ENCODE measurements around the gene CLDN18. TPM values are rescaled to one million over a fixed set of nuclear protein-coding genes. Genes with fewer than 3 reads are reported as not detected.

The CLDN18 gene
- total and polyA plus RNA-seq, 2 donors (not counting 3 experiments of a cell fraction or from before 2014, with no cell fraction given) = not detected

GRCh38 chr3:138070006-138070405, 60.0 kb downstream of the CLDN18 start:
- dilution Hi-C loops (cut with MboI; ENCODE audit: extremely low pct_ligation_motif_present, low sequenced_read_pairs) = no loop called here
- H3K9me3 ChIP-seq (replicated peaks; ENCODE audit: control insufficient read depth, insufficient read depth, low read length) = no peaks in the 10 kb centered on the region
- H3K4me2 ChIP-seq (ENCODE audit: insufficient read depth, low read length) = no peak overlapping the region
- POLR2A ChIA-PET = no interaction called here
- CTCF ChIA-PET = interaction anchor here (0.9 to 3.2 kb wide), 8 partner anchors 13 to 524 kb away, joined by 3 to 111 read pairs (median 4); partner anchors contain the start of genes CEP70 and DZIP1L
- H3K36me3 ChIP-seq (ENCODE audit: control insufficient read depth in 2 of 2, extremely low read depth in 1 of 2, insufficient read depth in 2 of 2, low read length in 2 of 2) = no peaks in the 10 kb centered on the region
- no peak for TF ChIP-seq FOS (IDR thresholded peaks at IDR 0.05; ENCODE audit: borderline replicate concordance, insufficient read depth, low read length)
- TF ChIP-seq JUN (IDR thresholded peaks at IDR 0.05; ENCODE audit: borderline replicate concordance, insufficient read depth, insufficient read length, low read depth) = no peak
- H3K79me2 ChIP-seq (ENCODE audit: control insufficient read depth, insufficient read depth, low read length) = no peaks in the 10 kb centered on the region
- no peaks in the 10 kb centered on the region for H4K20me1 ChIP-seq (replicated peaks; ENCODE audit: control insufficient read depth, extremely low read depth, insufficient read depth, low read length)
- no peak overlapping the region for H2AFZ ChIP-seq (ENCODE audit: low read depth, low read length)
- no peaks in the 10 kb centered on the region for H3K4me1 ChIP-seq (ENCODE audit: control insufficient read depth, extremely low read depth, insufficient read depth, low read length)
- H3K27ac ChIP-seq (ENCODE audit: insufficient read depth, low read depth, low read length) = no peak overlapping the region
- no peak for FAIRE-seq
- no peak overlapping the region for H3K4me3 ChIP-seq (replicated peaks in 1 of 3; ENCODE audit: insufficient read depth in 1 of 3, low read depth in 1 of 3, low read length in 3 of 3)
- H3K9me1 ChIP-seq (replicated peaks; ENCODE audit: control insufficient read depth, extremely low read depth, insufficient read depth, low read length) = no peaks in the 10 kb centered on the region
- H3K27me3 ChIP-seq (ENCODE audit: control insufficient read depth in 2 of 2, insufficient read depth in 2 of 2, low read length in 2 of 2) = no peaks in the 10 kb centered on the region
- intact Hi-C loops (cut with micrococcal nuclease) = no loop called here
- H3K9ac ChIP-seq (replicated peaks; ENCODE audit: extremely low read depth, insufficient read depth, low read length) = no peak overlapping the region
- no TSS peak for BruUV-seq (replicated peaks)
- DNase-seq (ENCODE audit: low read depth, low spot score) = no peak

- intact Hi-C loops (cut with micrococcal nuclease) (no loop called here), dilution Hi-C loops (cut with MboI; ENCODE audit: extremely low pct_ligation_motif_present, low sequenced_read_pairs) (no loop called here)
- Histone ChIP-seq H3K4me1 (ENCODE audit: control insufficient read depth, extremely low read depth, insufficient read depth, low read length) (no peaks in the 10 kb centered on the region), H4K20me1 (replicated peaks; ENCODE audit: control insufficient read depth, extremely low read depth, insufficient read depth, low read length) (no peaks in the 10 kb centered on the region), H3K9ac (replicated peaks; ENCODE audit: extremely low read depth, insufficient read depth, low read length) (no peak overlapping the region), H3K79me2 (ENCODE audit: control insufficient read depth, insufficient read depth, low read length) (no peaks in the 10 kb centered on the region), H3K9me1 (replicated peaks; ENCODE audit: control insufficient read depth, extremely low read depth, insufficient read depth, low read length) (no peaks in the 10 kb centered on the region), H3K4me3 (replicated peaks in 1 of 3; ENCODE audit: insufficient read depth in 1 of 3, low read depth in 1 of 3, low read length in 3 of 3) (no peak overlapping the region), H3K27ac (ENCODE audit: insufficient read depth, low read depth, low read length) (no peak overlapping the region), H3K4me2 (ENCODE audit: insufficient read depth, low read length) (no peak overlapping the region), H3K9me3 (replicated peaks; ENCODE audit: control insufficient read depth, insufficient read depth, low read length) (no peaks in the 10 kb centered on the region), H3K27me3 (ENCODE audit: control insufficient read depth in 2 of 2, insufficient read depth in 2 of 2, low read length in 2 of 2) (no peaks in the 10 kb centered on the region), H2AFZ (ENCODE audit: low read depth, low read length) (no peak overlapping the region), H3K36me3 (ENCODE audit: control insufficient read depth in 2 of 2, extremely low read depth in 1 of 2, insufficient read depth in 2 of 2, low read length in 2 of 2) (no peaks in the 10 kb centered on the region)
- BruUV-seq (replicated peaks) = no TSS peak
- POLR2A ChIA-PET = no interaction called here
- FAIRE-seq = no peak
- DNase-seq (ENCODE audit: low read depth, low spot score) = no peak
- TF ChIP-seq MAX (IDR thresholded peaks at IDR 0.05; ENCODE audit: insufficient read depth, insufficient read length) (no peak), POLR2A (IDR thresholded peaks at IDR 0.05; ENCODE audit: low read depth, low read length) (no peak), JUN (IDR thresholded peaks at IDR 0.05; ENCODE audit: borderline replicate concordance, insufficient read depth, insufficient read length, low read depth) (no peak), CTCF (IDR thresholded peaks at IDR 0.05; ENCODE audit: extremely low read depth in 1 of 2, insufficient read depth in 1 of 2, low read depth in 1 of 2, low read length in 2 of 2) (no peak), EZH2 (IDR thresholded peaks at IDR 0.05; ENCODE audit: borderline replicate concordance, low read depth, low read length, severe bottlenecking) (no peak), GATA2 (IDR thresholded peaks at IDR 0.05; ENCODE audit: insufficient read depth, insufficient read length, low read depth, low read length) (no peak), POLR2AphosphoS5 (IDR thresholded peaks at IDR 0.05; ENCODE audit: insufficient read depth, low read depth, low read length) (no peak), FOS (IDR thresholded peaks at IDR 0.05; ENCODE audit: borderline replicate concordance, insufficient read depth, low read length) (no peak), MYC (IDR thresholded peaks at IDR 0.05; ENCODE audit: low read depth, low read length) (no peak)
- CTCF ChIA-PET = interaction anchor here (1.7 to 2.2 kb wide), 2 partner anchors 46 to 47 kb away, joined by 9 to 11 read pairs; no protein-coding TSS in a partner anchor
These were observed 62.8 kb downstream of the CLDN18 start for GRCh38 chr3:138072796-138073195.
